Measurements from ENCODE around the gene PDGFRA. TPM values are rescaled to one million over a fixed set of nuclear protein-coding genes. Genes with fewer than 3 reads are reported as not detected.

PDGFRA gene
- total RNA-seq, 1 donor from 2014 or later = 100 TPM

GRCh38 chr4:54255881-54256280 is 26.8 kb downstream of the PDGFRA start:
- H3K9me3 Mint-ChIP-seq = peaks cover 7% of the 10 kb centered on the region
- no peak overlapping the region for H3K27ac Mint-ChIP-seq
- peaks cover 4% of the 10 kb centered on the region for H3K4me1 Mint-ChIP-seq
- no peak for TF ChIP-seq CTCF (IDR thresholded peaks at IDR 0.05; ENCODE audit: unreplicated experiment)
- DNase-seq (ENCODE audit: low spot score in 2 of 2, unreplicated experiment in 2 of 2) = no peak
- no peak overlapping the region for H3K4me3 Mint-ChIP-seq
- no peaks in the 10 kb centered on the region for H3K36me3 Mint-ChIP-seq
- H3K27me3 Mint-ChIP-seq (ENCODE audit: low read depth) = no peaks in the 10 kb centered on the region

- Mint-ChIP-seq H3K36me3 (peaks cover 2% of the 10 kb centered on the region), H3K4me1 (peaks cover 4% of the 10 kb centered on the region), H3K27me3 (ENCODE audit: low read depth) (no peaks in the 10 kb centered on the region), H3K9me3 (peaks cover 6% of the 10 kb centered on the region), H3K27ac (no peak overlapping the region), H3K4me3 (no peak overlapping the region)
- no peak for DNase-seq (ENCODE audit: low spot score in 2 of 2, unreplicated experiment in 2 of 2)
- TF ChIP-seq CTCF (IDR thresholded peaks at IDR 0.05; ENCODE audit: unreplicated experiment) = no peak
Measured at GRCh38 chr4:54256491-54257486, 27.7 kb downstream of the PDGFRA start.

- Mint-ChIP-seq H3K4me1 (no peaks in the 10 kb centered on the region), H3K4me3 (no peak overlapping the region), H3K27ac (no peak overlapping the region), H3K9me3 (no peaks in the 10 kb centered on the region), H3K36me3 (peaks cover 9% of the 10 kb centered on the region), H3K27me3 (ENCODE audit: low read depth) (no peaks in the 10 kb centered on the region)
- no peak for DNase-seq (ENCODE audit: low spot score in 2 of 2, unreplicated experiment in 2 of 2)
- no peak for TF ChIP-seq CTCF (IDR thresholded peaks at IDR 0.05; ENCODE audit: unreplicated experiment)
Measured at GRCh38 chr4:54265366-54265765, 36.3 kb downstream of the PDGFRA start.

GRCh38 chr4:54268151-54268550 is 39.1 kb downstream of the PDGFRA start:
- no peak overlapping the region for H3K27ac Mint-ChIP-seq
- peaks cover 13% of the 10 kb centered on the region for H3K36me3 Mint-ChIP-seq
- H3K4me3 Mint-ChIP-seq = no peak overlapping the region
- no peaks in the 10 kb centered on the region for H3K9me3 Mint-ChIP-seq
- H3K4me1 Mint-ChIP-seq = no peaks in the 10 kb centered on the region
- no peak for DNase-seq (ENCODE audit: low spot score in 2 of 2, unreplicated experiment in 2 of 2)
- peaks cover 2% of the 10 kb centered on the region for H3K27me3 Mint-ChIP-seq (ENCODE audit: low read depth)
- no peak for TF ChIP-seq CTCF (IDR thresholded peaks at IDR 0.05; ENCODE audit: unreplicated experiment)

- Mint-ChIP-seq H3K27ac (no peak overlapping the region), H3K4me3 (no peak overlapping the region), H3K4me1 (no peaks in the 10 kb centered on the region), H3K27me3 (ENCODE audit: low read depth) (peaks cover 15% of the 10 kb centered on the region), H3K9me3 (no peaks in the 10 kb centered on the region), H3K36me3 (peaks cover 10% of the 10 kb centered on the region)
- no peak for TF ChIP-seq CTCF (IDR thresholded peaks at IDR 0.05; ENCODE audit: unreplicated experiment)
- no peak for DNase-seq (ENCODE audit: low spot score in 2 of 2, unreplicated experiment in 2 of 2)
Measured at GRCh38 chr4:54271464-54271863, 42.4 kb downstream of the PDGFRA start.

Data from mesothelial cell of epicardium (in vitro differentiated cells).